ENCODE results near the gene ZKSCAN3. TPM values are rescaled to one million over a fixed set of nuclear protein-coding genes. Genes with fewer than 3 reads are reported as not detected.

Gene ZKSCAN3
- total and polyA plus RNA-seq, 2 of the 8 experiments (the other 6 are each of a cell fraction or from before 2014, with no cell fraction given): 2.7 to 9.8 TPM

DNA sequence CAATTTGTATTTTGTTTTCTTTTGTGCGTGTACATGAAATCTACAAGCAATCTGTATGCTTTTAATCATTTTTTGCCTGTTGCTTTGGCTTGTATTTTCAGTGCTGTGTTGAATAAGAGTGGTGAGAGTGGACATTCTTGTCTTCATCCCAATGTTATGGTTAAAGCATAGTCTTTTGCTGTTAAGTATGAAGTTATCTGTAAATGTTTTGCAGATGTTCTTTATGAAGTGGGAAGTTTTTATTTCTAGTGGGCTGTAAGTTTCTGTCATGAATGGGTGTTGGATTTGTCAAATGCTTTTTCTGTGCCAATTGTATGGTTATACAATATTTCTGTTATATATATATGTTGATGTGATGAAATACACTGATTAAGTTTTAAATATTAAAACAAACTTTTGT is 24.2 kb downstream of the ZKSCAN3 start:
- FAIRE-seq: no peak
- Histone ChIP-seq H2BK12ac (ENCODE audit: low read depth, low read length) (no peak overlapping the region), H2BK5ac (ENCODE audit: low read depth, low read length) (no peak overlapping the region), H3K27me3 (replicated peaks in 1 of 4; ENCODE audit: control insufficient read depth in 3 of 4, extremely low read depth in 1 of 4, insufficient read depth in 3 of 4, low read length in 3 of 4) (no peaks in the 10 kb centered on the region), H2BK15ac (ENCODE audit: low read length) (no peak overlapping the region), H4K91ac (replicated peaks; ENCODE audit: insufficient read length, low read length) (no peak overlapping the region), H3K9me3 (ENCODE audit: insufficient read depth in 2 of 2, low read depth in 1 of 2, low read length in 1 of 2) (no peaks in the 10 kb centered on the region; a peak in 1 of 4 replicates), H3K23me2 (ENCODE audit: low read depth, low read length) (no peaks in the 10 kb centered on the region), H3K23ac (ENCODE audit: insufficient read length) (no peak overlapping the region), H3K79me1 (ENCODE audit: low read depth, low read length) (no peaks in the 10 kb centered on the region), H2BK20ac (ENCODE audit: low read length) (no peak overlapping the region), H3K56ac (replicated peaks; ENCODE audit: insufficient read length, low read depth, low read length) (no peak overlapping the region), H3K36me3 (ENCODE audit: control insufficient read depth in 2 of 4, insufficient read depth in 4 of 4, low read length in 3 of 4) (peaks cover 0 to 7% (median 0%) of the 10 kb centered on the region in 4 experiments; a peak in 1 of 8 replicates), H2BK120ac (replicated peaks; ENCODE audit: low read depth, low read length) (no peak overlapping the region), H3K79me2 (ENCODE audit: control insufficient read depth in 1 of 2, insufficient read depth in 2 of 2, low read length in 2 of 2) (no peaks in the 10 kb centered on the region; a peak in 1 of 4 replicates), H3K4me1 (replicated peaks in 1 of 4; ENCODE audit: control insufficient read depth in 3 of 4, insufficient read depth in 4 of 4, low read length in 3 of 4) (peaks cover 0 to 3% (median 0%) of the 10 kb centered on the region in 4 experiments; a peak in 1 of 7 replicates), H4K8ac (ENCODE audit: extremely low read depth, insufficient read depth, low read length) (no peak overlapping the region), H4K20me1 (replicated peaks in 1 of 2; ENCODE audit: control insufficient read depth in 1 of 2, insufficient read depth in 2 of 2, low read length in 2 of 2) (no peaks in the 10 kb centered on the region), H3K27ac (ENCODE audit: low read depth, low read length) (no peak overlapping the region), H2AFZ (ENCODE audit: low read length) (no peak overlapping the region), H3K4me2 (ENCODE audit: insufficient read depth in 1 of 2, low read depth in 2 of 2, low read length in 2 of 2) (no peak overlapping the region), H3K4ac (replicated peaks; ENCODE audit: insufficient read length, low read depth, low read length) (no peak overlapping the region), H4K5ac (ENCODE audit: insufficient read length, low read depth, low read length) (no peak overlapping the region), H3K18ac (ENCODE audit: extremely low read depth, low read length) (no peak overlapping the region), H3K9ac (replicated peaks in 1 of 4; ENCODE audit: extremely low read depth in 1 of 4, low read depth in 3 of 4, low read length in 3 of 4) (no peak overlapping the region), H2AK5ac (ENCODE audit: low read depth, low read length) (no peak overlapping the region), H3K4me3 (ENCODE audit: extremely low read depth in 1 of 4, insufficient read depth in 2 of 4, low read depth in 3 of 4, low read length in 4 of 4) (no peak overlapping the region), H3K14ac (ENCODE audit: insufficient read length) (no peak overlapping the region)
- DNase-seq (ENCODE audit: low read depth in 1 of 2, low spot score in 2 of 2): no peak
- 89% methylated on average over 1 of the region's 1 CpG; no CpG with 5 or more reads in 1 of the 2 experiments for WGBS, 2 experiments (ENCODE audit: extremely low coverage in 1 of 2, insufficient coverage in 1 of 2, insufficient read length in 1 of 2, insufficient replicate concordance in 2 of 2, low coverage in 1 of 2, low lambda C conversion rate in 2 of 2, missing lambda C conversion rate in 1 of 2)
- POLR2A ChIA-PET (ENCODE audit: partially characterized antibody): no interaction called here
- CTCF ChIA-PET (ENCODE audit: partially characterized antibody): no interaction called here
- no peak for TF ChIP-seq RXRA (IDR thresholded peaks at IDR 0.05; ENCODE audit: insufficient read depth, low read depth, low read length)
- TF ChIP-seq CEBPB (IDR thresholded peaks at IDR 0.05; ENCODE audit: low read depth, low read length): no peak
- no peak for TF ChIP-seq RBBP5 (IDR thresholded peaks at IDR 0.05; ENCODE audit: borderline replicate concordance, low read depth, low read length)
- no peak for TF ChIP-seq SIX5 (IDR thresholded peaks at IDR 0.05; ENCODE audit: low read depth, low read length)
- TF ChIP-seq CREB1 (IDR thresholded peaks at IDR 0.05): no peak
- TF ChIP-seq, protein P1, sequence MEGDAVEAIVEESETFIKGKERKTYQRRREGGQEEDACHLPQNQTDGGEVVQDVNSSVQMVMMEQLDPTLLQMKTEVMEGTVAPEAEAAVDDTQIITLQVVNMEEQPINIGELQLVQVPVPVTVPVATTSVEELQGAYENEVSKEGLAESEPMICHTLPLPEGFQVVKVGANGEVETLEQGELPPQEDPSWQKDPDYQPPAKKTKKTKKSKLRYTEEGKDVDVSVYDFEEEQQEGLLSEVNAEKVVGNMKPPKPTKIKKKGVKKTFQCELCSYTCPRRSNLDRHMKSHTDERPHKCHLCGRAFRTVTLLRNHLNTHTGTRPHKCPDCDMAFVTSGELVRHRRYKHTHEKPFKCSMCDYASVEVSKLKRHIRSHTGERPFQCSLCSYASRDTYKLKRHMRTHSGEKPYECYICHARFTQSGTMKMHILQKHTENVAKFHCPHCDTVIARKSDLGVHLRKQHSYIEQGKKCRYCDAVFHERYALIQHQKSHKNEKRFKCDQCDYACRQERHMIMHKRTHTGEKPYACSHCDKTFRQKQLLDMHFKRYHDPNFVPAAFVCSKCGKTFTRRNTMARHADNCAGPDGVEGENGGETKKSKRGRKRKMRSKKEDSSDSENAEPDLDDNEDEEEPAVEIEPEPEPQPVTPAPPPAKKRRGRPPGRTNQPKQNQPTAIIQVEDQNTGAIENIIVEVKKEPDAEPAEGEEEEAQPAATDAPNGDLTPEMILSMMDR (IDR thresholded peaks at IDR 0.05; ENCODE audit: control extremely low read depth in 1 of 3, insufficient read depth in 1 of 3, low read depth in 1 of 3, low read length in 3 of 3): no peak
- no peak for TF ChIP-seq MAFK (IDR thresholded peaks at IDR 0.05; ENCODE audit: low read depth, low read length)
- TF ChIP-seq ZNF274 (IDR thresholded peaks at IDR 0.05; ENCODE audit: borderline replicate concordance, extremely low read depth, low read length): no peak
- no peak for TF ChIP-seq HDAC6 (IDR thresholded peaks at IDR 0.05; ENCODE audit: low read depth, low read length)
- TF ChIP-seq PHF8 (conservative IDR thresholded peaks at IDR 0.05; ENCODE audit: low read depth, low read length): no peak
- TF ChIP-seq GABPA (IDR thresholded peaks at IDR 0.05; ENCODE audit: borderline replicate concordance, insufficient read depth, low read length): no peak
- TF ChIP-seq RFX5 (IDR thresholded peaks at IDR 0.05; ENCODE audit: borderline replicate concordance, low read depth, low read length): no peak

Measured in H1 (cell line).